Kidney epithelial cell (primary cell): ENCODE measurements around the gene YARS1. TPM values are rescaled to one million over a fixed set of nuclear protein-coding genes. Genes with fewer than 3 reads are reported as not detected.
"Not testable (repeated sequence)": the region's sequence is repeated elsewhere in the genome, so short reads cannot be mapped to it uniquely, and the experiment has no call there.

Experiments
- DNase-seq: peaks from one replicate; pipeline ENCODE4 v3.0.0-alpha.2; 2010; ENCODE audit warnings: low read depth
- H3K27me3 ChIP-seq: 2 replicates; pipeline ENCODE4 v1.6.0; 2011; ENCODE audit warnings: low read length; ENCODE audit not compliant: control insufficient read depth, insufficient read depth
- H3K36me3 ChIP-seq: 2 replicates; pipeline ENCODE4 v1.5.1; 2011; ENCODE audit warnings: low read length; ENCODE audit not compliant: control insufficient read depth, insufficient read depth
- H3K4me3 ChIP-seq: 2 replicates; pipeline ENCODE4 v1.5.1; 2011; ENCODE audit warnings: low read depth, mild to moderate bottlenecking, control low read depth, low read length
- CTCF ChIP-seq: IDR thresholded peaks from 2 replicates; pipeline ENCODE4 v1.5.1; 2011; ENCODE audit warnings: mild to moderate bottlenecking, moderate library complexity, low read length, control low read depth, inconsistent platforms; ENCODE audit not compliant: insufficient read depth, poor library complexity, severe bottlenecking
- total RNA-seq: library from RNA; depleted of rRNA; stranded (reverse); fragments of >200 nt; gene quantifications from 2 replicates; pipeline ENCODE4 v1.2.3, GENCODE V29; 2015

The YARS1 gene
- total RNA-seq, 1 donor from 2014 or later = 167 TPM

- Histone ChIP-seq H3K27me3 (no peaks in the 10 kb centered on the region), H3K4me3 (no peak overlapping the region), H3K36me3 (no peaks in the 10 kb centered on the region)
- no peak for TF ChIP-seq CTCF
- no peak for DNase-seq
These were observed 16.0 kb downstream of the YARS1 start for GRCh38 chr1:32801096-32801715.

- Histone ChIP-seq H3K27me3 (no peaks in the 10 kb centered on the region), H3K36me3 (no peaks in the 10 kb centered on the region), H3K4me3 (no peak overlapping the region)
- TF ChIP-seq CTCF = no peak
- no peak for DNase-seq
These were observed 18.3 kb downstream of the YARS1 start for GRCh38 chr1:32798679-32799416.

DNA sequence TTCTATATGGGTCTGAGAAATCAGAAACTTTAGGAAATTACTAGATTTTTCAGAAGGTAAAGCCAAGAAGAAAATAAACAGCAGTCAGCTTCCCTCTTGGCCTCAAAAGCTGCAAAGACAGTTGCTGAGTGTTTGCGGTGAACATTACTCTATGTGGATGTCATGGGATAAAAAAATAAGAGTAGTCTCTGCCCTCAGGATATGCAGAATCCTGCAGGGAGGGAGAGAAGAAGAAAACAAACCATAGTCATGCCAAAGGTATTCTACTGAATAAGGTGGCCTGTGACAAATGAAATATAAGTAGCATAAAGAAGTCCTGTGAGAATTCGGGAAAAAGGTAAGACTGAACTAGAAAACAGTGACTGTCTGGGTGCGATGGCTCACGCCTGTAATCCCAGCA lies 19.0 kb downstream of the YARS1 start:
- peaks cover under 1% of the 10 kb centered on the region for H3K36me3 ChIP-seq
- no peak for DNase-seq
- TF ChIP-seq CTCF = no peak
- no peaks in the 10 kb centered on the region for H3K27me3 ChIP-seq
- no peak overlapping the region for H3K4me3 ChIP-seq

GRCh38 chr1:32797456-32797855 lies 19.7 kb downstream of the YARS1 start:
- Histone ChIP-seq H3K27me3 (no peaks in the 10 kb centered on the region), H3K4me3 (no peak overlapping the region), H3K36me3 (peaks cover 2% of the 10 kb centered on the region)
- no peak for DNase-seq
- no peak for TF ChIP-seq CTCF

- not testable (repeated sequence) for H3K4me3 ChIP-seq, H3K27me3 ChIP-seq, DNase-seq, H3K36me3 ChIP-seq
These were observed 21.4 kb downstream of the YARS1 start for GRCh38 chr1:32795763-32796162.

- H3K4me3 ChIP-seq = no peak overlapping the region
- TF ChIP-seq CTCF = no peak
- no peaks in the 10 kb centered on the region for H3K27me3 ChIP-seq
- DNase-seq = no peak
- peaks cover 4% of the 10 kb centered on the region for H3K36me3 ChIP-seq
These were observed 25.3 kb downstream of the YARS1 start for GRCh38 chr1:32791881-32792280.

- not testable (repeated sequence) for H3K27me3 ChIP-seq, H3K4me3 ChIP-seq, H3K36me3 ChIP-seq
- peak; percentile 67 for DNase-seq
These were observed 27.8 kb downstream of the YARS1 start for GRCh38 chr1:32789356-32789755.
